Measurements from ENCODE around the gene TMEM140.

Gene TMEM140

GRCh38 chr7:135174941-135175340 is 27.1 kb downstream of the TMEM140 start:
- Histone ChIP-seq H3K9me3 (ENCODE audit: severe bottlenecking) (no peaks in the 10 kb centered on the region), H3K27me3 (ENCODE audit: insufficient read depth, low read depth, severe bottlenecking) (no peaks in the 10 kb centered on the region), H3K27ac (no peak overlapping the region), H3K36me3 (peaks cover 6% of the 10 kb centered on the region), H3K4me3 (ENCODE audit: low read depth, low read length) (no peak overlapping the region)
- no peak for DNase-seq
- TF ChIP-seq CTCF (IDR thresholded peaks at IDR 0.05; ENCODE audit: low read depth, low read length) = no peak

GRCh38 chr7:135175931-135176330 is 28.1 kb downstream of the TMEM140 start:
- Histone ChIP-seq H3K27ac (no peak overlapping the region), H3K36me3 (no peaks in the 10 kb centered on the region), H3K27me3 (ENCODE audit: insufficient read depth, low read depth, severe bottlenecking) (no peaks in the 10 kb centered on the region), H3K4me3 (ENCODE audit: low read depth, low read length) (no peak overlapping the region), H3K9me3 (ENCODE audit: severe bottlenecking) (peaks cover 3% of the 10 kb centered on the region)
- DNase-seq = no peak
- no peak for TF ChIP-seq CTCF (IDR thresholded peaks at IDR 0.05; ENCODE audit: low read depth, low read length)

DNA sequence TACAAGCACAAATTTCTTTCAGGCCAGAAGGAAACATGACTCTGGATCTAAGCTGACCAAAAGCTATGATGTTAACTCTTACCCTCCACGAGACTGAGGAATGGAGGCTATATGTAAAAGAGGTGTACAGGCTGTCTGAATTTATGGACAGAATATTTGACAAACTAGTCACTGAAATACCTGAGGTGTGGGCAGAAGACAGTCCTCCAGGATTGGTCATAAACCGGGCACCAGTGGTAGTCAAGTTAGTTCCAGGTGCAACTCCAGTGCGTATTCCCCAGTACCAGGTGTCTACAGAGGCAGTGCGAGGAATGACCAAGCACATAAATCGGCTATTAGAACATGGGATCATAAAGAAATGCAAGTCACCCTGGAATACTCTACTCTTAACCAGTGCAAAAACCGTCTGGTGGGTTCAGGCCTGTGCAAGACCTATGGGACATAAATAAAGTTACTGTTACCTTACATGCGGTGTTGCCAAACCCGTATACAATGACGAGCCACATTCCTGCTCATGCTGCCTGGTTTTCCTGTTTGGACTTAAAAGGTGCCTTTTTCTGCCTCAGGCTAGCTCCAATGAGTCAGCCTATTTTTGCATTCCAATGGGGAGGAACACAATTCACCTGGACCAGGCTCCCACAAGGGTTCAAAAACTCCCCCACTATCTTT is 29.3 kb downstream of the TMEM140 start:
- Histone ChIP-seq H3K4me3 (ENCODE audit: low read depth, low read length) (no peak overlapping the region), H3K27me3 (ENCODE audit: insufficient read depth, low read depth, severe bottlenecking) (no peaks in the 10 kb centered on the region), H3K36me3 (no peaks in the 10 kb centered on the region; the same call in 1 of the 2 replicates), H3K27ac (no peak overlapping the region), H3K9me3 (ENCODE audit: severe bottlenecking) (peaks cover 13% of the 10 kb centered on the region)
- TF ChIP-seq CTCF (IDR thresholded peaks at IDR 0.05; ENCODE audit: low read depth, low read length) = no peak
- no peak for DNase-seq

DNA sequence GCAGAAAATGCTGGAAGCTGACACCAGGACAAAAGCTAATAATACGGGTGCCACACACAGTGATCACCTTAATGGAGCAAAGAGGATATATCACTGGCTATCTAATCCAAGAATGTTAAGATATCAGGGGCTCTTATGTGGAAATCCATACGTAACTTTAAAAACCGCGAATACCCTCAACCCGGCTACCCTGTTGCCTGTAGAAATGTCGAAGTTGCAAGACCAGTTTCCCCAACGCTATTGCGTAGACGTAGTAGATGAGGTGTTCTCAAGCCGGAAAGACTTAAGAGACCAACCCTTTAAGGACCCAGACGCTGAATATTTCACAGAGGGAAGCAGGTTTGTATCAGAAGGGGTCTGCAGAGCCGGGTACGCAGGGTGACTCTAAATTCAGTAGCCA is 30.5 kb downstream of the TMEM140 start:
- no peak overlapping the region for H3K4me3 ChIP-seq (ENCODE audit: low read depth, low read length)
- TF ChIP-seq CTCF (IDR thresholded peaks at IDR 0.05; ENCODE audit: low read depth, low read length) = no peak
- no peak for DNase-seq
- no peaks in the 10 kb centered on the region; the same call in 1 of the 2 replicates for H3K36me3 ChIP-seq
- peaks cover 13% of the 10 kb centered on the region for H3K9me3 ChIP-seq (ENCODE audit: severe bottlenecking)
- H3K27ac ChIP-seq = no peak overlapping the region; the same call in 1 of the 2 replicates
- H3K27me3 ChIP-seq (ENCODE audit: insufficient read depth, low read depth, severe bottlenecking) = no peaks in the 10 kb centered on the region

DNA sequence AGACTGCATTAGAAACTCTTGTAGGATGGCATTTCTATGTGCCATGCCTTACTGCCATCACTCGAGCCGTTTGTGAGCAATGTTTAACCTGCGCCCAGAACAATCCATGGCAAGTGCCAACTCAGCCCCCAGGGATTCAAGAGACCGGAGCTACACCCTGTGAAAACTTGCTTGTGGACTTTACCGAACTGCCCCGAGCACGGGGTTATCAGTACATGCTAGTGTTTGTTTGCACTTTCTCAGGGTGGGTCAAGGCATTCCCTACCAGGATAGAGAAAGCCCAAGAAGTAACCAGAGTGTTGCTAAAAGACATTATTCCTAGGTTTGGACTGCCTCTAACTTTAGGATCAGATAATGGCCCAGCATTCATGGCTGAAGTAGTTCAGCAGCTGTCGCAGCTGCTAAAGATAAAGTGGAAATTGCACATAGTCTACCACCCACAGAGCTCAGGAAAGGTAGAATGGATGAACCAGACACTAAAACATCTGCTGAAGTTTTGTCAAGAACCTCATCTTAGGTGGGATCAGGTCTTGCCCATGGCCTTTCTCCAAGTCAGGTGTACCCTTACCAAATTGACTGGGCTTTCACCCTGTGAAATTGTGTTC is 31.6 kb downstream of the TMEM140 start:
- H3K27me3 ChIP-seq (ENCODE audit: insufficient read depth, low read depth, severe bottlenecking) = no peaks in the 10 kb centered on the region
- H3K9me3 ChIP-seq (ENCODE audit: severe bottlenecking) = peaks cover 13% of the 10 kb centered on the region
- no peak overlapping the region for H3K27ac ChIP-seq
- no peaks in the 10 kb centered on the region; the same call in 1 of the 2 replicates for H3K36me3 ChIP-seq
- no peak for TF ChIP-seq CTCF (IDR thresholded peaks at IDR 0.05; ENCODE audit: low read depth, low read length)
- H3K4me3 ChIP-seq (ENCODE audit: low read depth, low read length) = no peak overlapping the region
- DNase-seq = no peak

Data from WERI-Rb-1 (cell line).